NAMALWA (cell line): ENCODE data around the gene TEF.

ENCODE experiments used
- DNase-seq: peaks from one replicate; pipeline ENCODE4 v3.0.0-alpha.2; 2015; ENCODE audit warnings: low spot score

The TEF gene

GRCh38 chr22:41354979-41355378, 26.8 kb upstream of the TEF start:
- DNase-seq = no peak

GRCh38 chr22:41355895-41356294, 25.8 kb upstream of the TEF start:
- no peak for DNase-seq

DNA sequence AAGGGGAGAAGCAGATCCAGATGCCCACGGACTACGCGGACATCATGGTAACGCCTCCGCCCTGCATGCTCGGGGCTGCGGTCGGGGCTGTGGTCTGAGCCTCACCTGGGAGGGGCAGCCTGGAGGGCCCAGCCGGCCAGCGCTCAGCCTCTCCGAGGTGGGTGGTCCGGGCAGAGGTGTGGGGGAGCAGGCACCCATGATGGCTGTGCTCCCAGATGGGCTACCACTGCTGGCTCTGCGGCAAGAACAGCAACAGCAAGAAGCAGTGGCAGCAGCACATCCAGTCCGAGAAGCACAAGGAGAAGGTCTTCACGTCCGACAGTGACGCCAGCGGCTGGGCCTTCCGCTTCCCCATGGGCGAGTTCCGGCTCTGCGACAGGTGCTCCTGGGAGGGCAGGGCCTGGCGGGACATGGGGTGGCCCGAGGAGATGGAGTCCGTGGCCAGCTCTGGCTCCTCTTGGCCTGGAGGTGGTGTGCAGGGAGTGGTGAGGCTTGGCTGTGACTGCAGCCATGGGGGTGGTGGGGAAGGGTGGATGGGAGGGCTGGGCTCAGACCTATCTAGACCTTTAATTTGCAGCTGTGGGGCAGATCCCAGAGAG, 25.2 kb upstream of the TEF start:
- DNase-seq = no peak

DNA sequence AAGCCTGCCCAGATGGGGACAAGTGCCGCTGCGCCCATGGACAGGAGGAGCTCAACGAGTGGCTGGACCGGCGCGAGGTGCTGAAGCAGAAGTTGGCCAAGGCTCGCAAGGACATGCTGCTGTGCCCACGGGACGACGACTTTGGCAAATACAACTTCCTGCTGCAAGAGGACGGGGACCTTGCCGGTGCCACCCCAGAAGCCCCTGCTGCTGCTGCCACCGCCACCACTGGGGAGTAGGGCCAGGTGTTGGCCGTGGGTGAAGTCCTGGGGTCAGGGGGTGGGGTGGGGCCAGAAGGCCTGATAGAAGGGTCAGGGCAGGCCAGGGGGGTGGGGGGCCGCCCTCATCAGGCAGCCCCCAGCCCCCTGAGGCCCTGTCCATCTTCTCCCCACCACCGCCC, 24.6 kb upstream of the TEF start:
- DNase-seq = no peak

DNA sequence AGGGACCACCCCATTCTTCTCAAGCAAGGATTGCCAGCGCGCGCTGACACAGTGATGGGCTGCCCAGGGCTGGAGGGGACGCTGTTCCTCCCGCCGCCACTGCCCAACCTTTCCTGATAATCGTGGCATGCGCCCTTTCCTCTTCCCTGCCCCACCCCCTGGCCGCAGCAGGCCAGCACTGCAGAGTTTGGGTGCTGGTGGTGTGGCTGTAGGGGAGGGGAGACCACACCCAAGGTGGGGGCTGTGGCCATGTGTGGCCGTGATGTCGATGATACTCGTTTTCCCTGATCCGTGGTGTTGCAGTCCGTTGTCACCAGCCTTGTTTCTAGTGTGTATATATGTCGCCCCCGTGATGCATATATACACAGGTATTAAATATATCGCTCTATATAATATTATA, 22.8 kb upstream of the TEF start:
- DNase-seq = no peak

DNA sequence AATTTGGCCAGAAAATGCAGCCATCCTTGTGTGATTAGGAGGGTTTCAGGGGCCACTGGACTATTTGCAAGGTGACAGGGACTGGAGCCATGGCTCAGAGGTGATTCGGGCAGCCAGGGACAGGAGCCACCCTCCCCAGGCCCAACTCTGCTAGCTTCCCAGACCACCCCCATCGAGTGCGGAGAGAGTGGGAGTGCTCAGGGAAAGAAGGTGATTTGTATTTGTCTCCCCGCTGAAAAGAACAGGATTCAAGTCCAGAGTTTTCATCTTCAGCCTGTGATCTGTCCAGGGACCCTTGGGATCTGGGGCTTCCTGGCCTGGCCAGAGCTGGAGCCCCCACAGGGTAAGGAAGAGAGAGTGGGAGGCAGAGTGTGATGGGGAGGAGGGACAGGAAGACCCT, 22.4 kb upstream of the TEF start:
- DNase-seq = no peak

GRCh38 chr22:41360126-41360525, 21.6 kb upstream of the TEF start:
- DNase-seq = no peak

DNA sequence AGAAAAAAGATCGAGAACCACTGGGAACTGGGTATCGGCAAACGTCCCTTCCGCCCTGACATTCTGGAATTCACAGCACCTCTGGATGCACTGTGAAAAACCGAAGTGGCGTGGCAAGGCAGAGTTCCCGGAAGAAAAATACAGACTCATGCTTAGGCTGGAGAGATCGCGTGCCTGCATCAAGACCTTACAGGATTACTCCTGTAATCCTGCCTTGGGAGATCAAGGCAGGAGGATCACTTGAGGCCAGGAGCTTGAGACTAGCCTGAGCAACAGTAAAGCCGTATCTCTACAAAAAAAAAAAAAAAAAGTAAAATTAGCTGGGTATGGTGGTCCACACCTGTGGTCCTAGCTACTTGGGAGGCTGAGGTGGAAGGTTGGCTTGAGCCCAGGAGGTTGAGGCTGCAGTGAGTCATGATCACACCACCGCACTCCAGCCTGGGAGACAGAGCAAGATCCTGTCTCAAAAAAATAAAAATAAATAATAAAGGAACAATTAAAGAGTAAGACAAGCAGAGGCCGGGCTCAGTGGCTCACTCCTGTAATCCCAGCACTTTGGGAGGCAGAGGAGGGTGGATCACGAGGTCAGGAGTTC, 19.9 kb upstream of the TEF start:
- no peak for DNase-seq

DNA sequence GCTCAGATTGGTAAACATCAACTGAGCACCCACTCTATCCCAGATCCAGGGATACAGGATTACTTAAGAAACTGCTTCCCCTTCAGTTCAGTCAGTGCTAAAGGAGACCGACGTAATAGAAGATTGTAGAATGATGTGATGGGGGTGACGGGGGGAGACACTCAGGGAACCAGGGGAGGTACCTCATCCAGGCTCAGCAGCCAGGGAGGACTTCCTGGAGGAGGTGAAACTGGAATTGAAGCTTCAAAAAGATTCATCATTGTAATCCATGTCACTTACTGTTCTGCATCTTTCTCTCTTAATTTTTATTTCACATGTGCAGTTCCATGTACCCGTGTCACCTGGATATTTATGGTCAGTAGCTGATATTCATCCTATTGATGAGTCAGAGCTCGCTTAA, 19.1 kb upstream of the TEF start:
- no peak for DNase-seq

DNA sequence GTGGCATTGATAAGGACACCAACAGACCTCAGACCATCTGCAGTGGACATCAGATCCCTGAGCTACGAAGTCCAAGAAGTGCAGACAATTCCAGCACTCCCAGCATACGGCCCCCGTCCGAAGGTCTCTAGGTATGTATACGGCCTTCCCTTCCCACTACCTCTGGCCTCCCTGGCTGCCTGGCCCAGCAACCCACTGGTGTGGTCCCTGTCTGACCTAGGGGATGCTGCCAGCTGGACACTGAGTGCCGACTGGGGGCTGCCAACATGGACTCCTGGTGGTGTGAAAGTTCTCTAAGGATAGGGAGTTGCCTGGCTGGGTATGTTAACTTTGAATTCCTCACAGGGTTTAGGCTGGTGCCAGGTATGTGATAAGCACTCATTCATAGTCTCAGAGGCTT, 17.5 kb upstream of the TEF start:
- DNase-seq = no peak

DNA sequence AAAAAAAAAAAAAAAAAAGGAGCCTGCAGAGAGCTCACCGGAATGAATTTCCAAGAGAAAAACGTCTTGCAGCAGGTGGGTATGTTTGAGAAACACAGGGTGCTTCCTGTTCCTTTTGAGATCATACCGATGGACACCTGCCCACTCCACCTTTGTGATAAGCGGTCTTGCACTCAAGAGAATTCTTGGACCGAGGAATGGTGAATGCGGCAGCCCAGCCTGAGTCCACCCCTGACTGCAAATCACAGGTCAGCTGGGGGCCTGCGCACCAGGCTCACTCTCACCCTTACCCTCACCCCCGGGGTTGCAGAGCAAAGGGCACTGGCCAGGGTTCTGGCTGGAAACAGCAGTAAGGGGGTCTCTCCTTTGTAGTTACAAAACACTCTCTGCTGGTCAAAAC, 16.8 kb upstream of the TEF start:
- DNase-seq = no peak

DNA sequence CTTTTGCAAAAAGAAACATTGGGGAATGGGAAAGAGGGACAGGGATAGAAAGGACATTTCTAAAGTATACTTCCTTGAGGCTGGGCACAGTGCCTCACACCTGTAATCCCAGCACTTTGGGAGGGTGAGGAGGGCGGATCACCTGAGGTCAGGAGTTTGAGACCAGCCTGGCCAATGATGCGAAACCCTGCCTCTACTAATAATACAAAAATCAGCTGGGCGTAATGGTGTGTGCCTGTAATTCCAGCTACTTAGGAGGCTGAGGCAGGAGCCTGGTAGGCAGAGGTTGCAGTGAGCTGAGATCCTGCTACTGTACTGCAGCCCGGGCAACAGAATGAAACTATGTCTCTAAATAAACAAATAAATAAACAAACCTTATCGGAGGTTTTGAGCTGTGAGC, 16.3 kb upstream of the TEF start:
- no peak for DNase-seq

DNA sequence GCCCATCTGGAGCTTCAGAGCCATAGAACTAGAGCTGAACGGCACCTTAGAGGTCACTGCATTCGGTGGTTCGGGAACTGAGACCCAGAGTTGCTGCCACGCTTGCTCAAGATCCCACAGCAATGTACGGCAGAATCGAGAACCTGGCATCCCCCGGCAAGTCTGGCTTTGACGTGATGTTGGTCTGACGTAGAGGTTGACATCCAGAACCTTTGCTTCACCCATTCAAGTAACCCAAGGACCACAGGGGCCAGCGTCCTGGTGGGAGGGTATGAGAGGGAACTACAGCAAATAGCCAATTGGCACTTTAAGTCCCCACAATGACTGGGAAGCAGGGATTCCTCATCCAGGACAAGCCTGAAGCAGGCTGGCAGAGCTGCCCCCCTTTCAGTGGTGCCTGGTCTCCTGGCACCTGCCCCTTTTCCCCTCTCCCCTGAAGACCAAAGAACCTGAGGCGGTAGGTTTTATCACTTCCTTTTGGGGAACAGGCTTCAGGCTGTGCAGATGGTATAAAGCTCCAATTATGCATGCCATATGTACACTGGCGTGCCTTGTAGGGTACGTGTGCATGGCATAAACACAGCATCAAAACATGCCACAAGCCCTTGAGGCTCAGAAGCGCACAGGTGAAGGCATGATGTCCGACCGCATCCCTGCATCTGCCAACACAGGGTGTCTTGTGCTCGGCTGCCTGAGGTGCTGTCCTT, 15.3 kb upstream of the TEF start:
- no peak for DNase-seq

GRCh38 chr22:41367039-41367679, 14.6 kb upstream of the TEF start:
- DNase-seq = peak; percentile 36

DNA sequence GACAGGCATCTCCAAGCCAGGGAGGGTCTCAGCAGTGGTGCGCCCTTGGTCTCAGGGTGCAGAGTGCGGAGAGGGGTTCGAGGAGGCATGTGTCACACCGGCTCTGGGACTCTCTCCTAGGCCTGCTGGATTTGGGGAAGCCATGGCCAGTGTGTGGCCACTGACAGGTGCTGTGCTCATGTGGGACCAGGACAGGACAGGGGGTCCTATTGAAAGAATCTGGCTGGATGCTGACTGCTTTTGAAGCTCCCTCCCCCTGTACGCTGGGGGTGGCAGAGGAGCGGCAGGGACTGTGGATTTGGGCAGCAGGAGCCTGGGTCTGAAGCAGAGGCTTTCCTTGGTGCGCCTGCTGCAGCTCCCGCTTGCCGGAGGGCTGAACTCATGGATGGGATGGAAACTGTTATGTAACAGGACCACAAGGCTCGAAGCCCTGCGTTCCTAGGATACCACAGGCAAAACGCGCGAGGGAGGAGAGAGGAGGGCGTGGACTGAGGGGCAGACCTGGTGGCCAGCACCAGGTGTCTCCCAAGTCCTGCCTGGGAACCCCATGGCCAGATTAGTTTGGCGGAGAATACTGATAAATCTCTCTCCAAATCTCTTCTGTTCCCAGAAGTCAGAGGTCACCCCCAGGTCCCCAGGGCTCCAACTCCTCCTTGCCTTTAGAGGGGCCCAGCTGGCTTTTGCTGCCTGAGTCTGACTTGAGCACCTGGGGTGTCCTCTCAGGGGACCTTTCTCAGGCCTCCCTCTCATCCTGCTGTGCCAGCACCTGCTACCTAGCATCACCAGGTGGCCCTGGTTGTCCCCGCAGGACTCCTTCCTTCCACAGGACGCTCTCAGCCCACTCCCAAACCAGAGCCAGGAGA, 13.8 kb upstream of the TEF start:
- peak; percentile 30 for DNase-seq

- peak; percentile 21 for DNase-seq
Measured at GRCh38 chr22:41368543-41369423, 13.0 kb upstream of the TEF start.

- no peak for DNase-seq
Measured at GRCh38 chr22:41369424-41369745, 12.4 kb upstream of the TEF start.

DNA sequence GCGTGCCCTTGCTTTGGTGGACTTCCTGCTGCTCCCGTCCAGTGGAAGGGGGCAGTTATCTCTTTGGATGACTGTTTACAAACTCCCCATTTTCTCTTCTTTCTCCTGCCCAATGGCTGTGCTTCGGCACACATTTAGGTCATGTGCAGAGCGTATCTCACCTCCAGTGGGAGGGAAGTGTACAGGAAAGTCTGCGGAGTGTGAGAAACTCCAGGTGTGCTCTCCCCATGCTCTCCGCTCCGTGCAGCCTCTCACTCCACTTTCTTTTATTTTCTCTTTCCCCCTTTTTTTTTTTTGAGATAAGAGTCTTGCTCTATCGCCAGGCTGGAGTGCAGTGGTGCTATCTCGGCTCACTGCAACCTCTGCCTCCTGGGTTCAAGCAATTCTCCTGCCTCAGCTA, 11.9 kb upstream of the TEF start:
- DNase-seq = no peak

DNA sequence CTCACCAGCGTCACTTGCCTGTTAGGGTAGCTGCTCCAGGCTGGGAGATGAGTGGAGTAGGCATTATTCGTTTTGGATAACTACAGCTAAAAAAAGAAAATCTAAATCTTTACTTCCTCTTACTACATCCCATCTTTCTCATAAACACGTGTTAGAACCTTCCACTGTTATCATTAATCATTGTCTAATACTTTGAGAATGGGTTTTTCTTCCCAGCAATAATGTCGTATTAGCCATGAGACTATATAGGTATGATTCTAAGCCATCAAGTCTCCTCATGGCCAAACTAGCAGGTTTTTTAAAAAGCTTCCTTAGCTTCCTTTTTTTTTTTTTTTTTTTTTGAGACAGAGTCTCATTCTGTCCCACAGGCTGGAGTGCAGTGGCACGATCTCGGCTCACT, 3.9 kb upstream of the TEF start:
- DNase-seq = no peak

GRCh38 chr22:41380993-41381328, 781 bp upstream of the TEF start:
- no peak for DNase-seq

DNA sequence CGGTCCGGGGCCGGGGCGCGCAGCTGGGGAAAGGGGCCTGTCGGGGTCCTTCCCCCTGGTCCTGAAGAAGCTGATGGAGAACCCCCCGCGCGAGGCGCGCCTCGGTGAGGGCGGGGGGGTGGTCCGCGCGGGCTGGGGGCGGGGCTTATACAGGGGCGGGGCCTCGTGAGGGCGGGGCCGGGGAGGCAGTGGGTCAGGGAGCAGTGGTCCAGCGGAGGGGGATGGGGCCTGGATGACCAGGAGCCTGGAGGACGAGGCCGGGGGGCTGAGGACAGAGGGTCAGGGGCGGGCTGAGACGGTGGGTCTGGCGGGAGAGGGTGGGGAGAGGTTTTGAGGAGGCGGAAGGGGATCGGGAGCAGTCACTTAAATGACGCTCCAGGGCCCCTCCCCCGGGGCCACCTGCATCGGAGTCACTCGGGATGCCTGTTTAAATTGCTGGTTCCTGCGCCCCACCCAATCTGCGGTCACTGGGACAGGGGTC, 396 bp downstream of the TEF start:
- DNase-seq = peak; percentile 78

- DNase-seq = no peak
Measured at GRCh38 chr22:41382610-41383009, 868 bp downstream of the TEF start.
